HG02970 (cell line): ENCODE results near the gene GAREM1.

Experiments used
- ATAC-seq: cut with Tn5 transposase; IDR thresholded peaks from one replicate; pipeline ENCODE4 v1.9.1; 2021; ENCODE audit warnings: mild to moderate bottlenecking, moderate library complexity, moderate number of reproducible peaks; ENCODE audit not compliant: unreplicated experiment, low FRiP score

Gene GAREM1

DNA sequence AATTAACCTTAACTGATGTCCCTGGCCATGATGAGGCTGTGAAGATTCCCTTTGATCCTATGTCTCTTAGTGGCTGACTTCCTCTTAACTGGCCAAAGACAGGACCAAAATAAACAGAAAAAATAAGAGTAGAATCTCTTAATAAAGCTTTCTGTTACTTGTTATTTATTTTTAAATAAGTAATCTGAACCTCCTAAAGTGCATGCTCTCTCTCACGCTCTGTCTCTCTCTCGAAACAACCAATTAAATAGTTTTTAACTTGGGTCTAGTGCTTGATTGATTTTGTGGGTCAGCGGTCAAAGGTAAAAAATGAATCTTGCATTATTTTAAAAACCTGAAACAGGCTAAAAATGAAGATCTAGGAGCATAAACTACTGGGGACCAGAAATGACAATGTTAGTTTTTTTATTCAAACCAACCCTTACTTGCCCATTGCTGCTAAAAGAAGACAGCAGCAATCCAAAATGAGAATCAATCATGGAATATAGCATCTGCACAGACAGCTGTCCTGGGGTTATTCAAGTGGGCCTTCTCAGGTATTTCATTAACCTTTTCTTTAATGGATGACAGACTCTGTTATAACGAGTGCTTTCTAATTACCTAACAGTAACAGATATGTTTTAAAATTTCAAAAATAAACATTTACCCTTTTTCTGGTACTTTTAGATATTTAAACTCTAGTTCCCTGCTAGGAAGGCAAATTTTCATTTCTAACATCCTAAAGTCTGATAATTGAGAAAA lies 11.2 kb downstream of the GAREM1 start:
- no peak for ATAC-seq

DNA sequence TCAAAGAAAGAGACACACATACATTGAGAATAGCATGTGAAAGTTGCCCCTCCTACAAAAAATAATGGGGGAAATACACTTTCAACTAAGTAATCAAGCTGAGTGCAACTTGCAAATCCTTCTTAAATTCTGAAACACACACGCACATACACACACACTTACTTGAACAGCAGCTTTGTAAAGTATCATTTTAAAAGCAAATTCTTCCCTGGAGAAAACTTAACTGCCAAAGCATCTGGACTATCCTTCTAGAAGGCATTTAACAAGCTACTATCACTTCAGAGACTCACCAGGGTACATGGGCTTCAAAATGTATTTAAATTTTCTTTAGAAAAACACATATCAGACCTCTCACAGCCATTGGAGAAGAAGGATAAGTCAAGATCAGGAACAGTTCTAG lies 15.3 kb downstream of the GAREM1 start:
- ATAC-seq: no peak

GRCh38 chr18:32454593-32454992 lies 16.1 kb downstream of the GAREM1 start:
- no peak for ATAC-seq

DNA sequence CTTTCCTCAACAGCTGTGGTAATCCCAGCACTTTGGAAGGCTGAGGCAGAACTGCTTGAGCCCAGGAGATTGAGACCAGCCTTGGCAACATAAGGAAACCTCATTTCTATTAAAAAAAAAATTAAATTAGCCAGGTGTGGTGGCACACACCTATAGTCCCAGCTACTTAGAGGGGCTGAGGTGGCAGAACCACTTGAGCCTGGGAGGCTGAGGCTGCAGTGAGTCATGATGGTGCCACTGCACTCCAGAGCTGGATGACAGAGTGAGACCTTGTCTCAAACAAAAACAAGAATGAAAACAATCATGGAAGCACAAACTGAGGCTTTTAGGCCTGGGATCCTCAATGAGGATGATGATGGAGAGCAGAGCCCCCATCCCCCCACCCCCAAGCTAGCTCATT lies 19.8 kb downstream of the GAREM1 start:
- ATAC-seq: no peak

DNA sequence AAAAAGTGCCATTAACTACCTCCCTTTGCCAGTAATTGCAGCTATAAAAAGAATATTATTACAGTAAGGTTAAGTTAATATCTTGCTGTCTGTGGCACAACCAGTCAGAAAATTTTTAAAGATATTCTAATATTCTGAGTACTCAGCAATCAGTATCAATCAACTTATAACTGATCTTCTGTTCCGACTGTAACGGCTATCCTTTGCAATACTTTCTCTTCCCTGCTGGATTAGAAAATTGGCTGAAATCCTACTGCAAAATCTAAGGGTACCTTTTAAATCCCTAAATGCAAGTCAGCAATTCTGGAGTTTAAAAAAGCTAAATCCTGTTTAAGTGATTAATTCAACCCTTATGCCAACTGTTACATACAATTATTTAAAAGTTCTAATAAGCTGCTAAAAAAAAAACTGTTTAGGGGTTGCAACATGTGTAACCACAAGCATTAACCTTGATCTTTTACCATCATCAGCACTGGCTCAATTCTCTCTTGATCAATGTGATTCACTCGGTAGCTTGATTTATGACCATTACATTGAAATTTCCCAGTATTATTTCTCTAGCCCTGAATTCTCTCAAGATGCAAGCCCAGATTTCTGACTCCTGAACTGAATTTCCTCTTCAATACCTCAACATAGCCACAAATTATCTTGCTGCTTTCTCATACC lies 20.5 kb downstream of the GAREM1 start:
- ATAC-seq: no peak

- ATAC-seq: no peak
Measured at GRCh38 chr18:32446780-32447179, 23.9 kb downstream of the GAREM1 start.

DNA sequence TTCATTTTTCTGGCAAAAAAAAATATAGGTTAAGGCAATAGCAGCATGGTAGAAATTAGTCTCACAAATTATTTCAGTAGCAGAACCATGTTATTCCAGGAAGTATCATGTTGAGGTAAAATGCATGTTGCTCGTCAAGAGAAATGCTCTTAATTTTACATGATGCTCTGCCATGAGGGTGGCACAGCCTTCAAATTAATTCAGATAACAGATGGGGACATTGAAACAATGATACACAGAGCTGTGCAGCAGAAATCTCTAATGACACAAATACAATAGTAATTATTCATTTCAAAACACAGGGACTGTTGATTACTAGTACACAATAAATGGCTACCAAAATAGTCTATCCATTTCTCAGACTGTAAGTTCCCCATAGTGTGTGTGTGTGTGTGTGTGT lies 24.8 kb downstream of the GAREM1 start:
- no peak for ATAC-seq

- ATAC-seq: no peak
Measured at GRCh38 chr18:32443706-32444215, 26.9 kb downstream of the GAREM1 start.

DNA sequence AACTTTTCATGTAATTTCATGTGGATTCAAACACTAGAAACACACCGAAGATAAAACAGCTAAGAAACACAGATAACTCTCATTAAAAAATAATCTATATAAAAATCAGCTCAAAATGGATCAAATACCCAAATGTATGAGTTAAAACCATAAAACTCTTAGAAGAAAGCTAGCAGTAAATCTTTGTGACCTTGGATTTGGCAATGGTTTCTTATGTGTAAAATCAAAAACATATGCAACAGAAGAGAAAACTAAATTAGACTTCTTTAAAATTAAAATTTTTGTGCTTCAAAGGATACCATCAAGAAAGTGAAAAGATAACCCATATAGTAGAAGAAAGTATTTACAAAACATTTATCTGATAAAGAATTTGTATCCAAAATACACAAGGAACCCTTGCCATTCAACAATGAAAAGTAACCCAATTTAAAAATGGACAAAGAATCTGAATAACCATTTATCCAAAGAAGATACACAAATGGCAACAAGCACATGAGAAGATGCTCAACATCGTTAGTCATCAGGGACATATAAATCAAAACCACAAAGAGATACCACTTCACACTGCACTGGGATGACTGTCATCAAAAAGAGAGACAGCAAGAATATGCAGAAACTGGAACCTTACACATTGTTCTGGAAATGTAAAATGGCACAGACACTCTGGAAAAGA lies 27.5 kb downstream of the GAREM1 start:
- ATAC-seq: no peak

- ATAC-seq: no peak
Measured at GRCh38 chr18:32442575-32442974, 28.1 kb downstream of the GAREM1 start.

GRCh38 chr18:32441533-32441932 lies 29.1 kb downstream of the GAREM1 start:
- ATAC-seq: no peak

- ATAC-seq: no peak
Measured at GRCh38 chr18:32440518-32440917, 30.2 kb downstream of the GAREM1 start.

GRCh38 chr18:32439802-32440201 lies 30.9 kb downstream of the GAREM1 start:
- ATAC-seq: no peak

DNA sequence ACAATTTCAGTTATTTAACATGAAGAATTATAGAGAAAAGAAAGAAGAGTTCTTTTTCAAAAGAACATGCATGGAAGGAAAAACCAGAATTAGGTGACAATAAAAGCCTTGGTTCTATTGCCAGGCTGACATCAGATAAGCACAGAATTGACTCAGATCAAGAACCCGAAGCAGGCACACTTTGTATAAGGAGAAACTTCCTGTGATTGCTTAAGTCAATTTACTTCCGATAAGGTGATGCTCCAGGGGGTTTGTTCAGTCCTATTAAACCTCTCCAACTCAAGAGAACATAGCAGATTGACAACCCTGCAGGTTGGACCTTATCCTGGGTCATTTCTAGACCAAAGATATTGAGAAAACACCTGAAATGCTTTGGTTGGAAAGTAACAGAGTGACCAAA lies 31.4 kb downstream of the GAREM1 start:
- ATAC-seq: no peak

- no peak for ATAC-seq
Measured at GRCh38 chr18:32438173-32438572, 32.5 kb downstream of the GAREM1 start.

DNA sequence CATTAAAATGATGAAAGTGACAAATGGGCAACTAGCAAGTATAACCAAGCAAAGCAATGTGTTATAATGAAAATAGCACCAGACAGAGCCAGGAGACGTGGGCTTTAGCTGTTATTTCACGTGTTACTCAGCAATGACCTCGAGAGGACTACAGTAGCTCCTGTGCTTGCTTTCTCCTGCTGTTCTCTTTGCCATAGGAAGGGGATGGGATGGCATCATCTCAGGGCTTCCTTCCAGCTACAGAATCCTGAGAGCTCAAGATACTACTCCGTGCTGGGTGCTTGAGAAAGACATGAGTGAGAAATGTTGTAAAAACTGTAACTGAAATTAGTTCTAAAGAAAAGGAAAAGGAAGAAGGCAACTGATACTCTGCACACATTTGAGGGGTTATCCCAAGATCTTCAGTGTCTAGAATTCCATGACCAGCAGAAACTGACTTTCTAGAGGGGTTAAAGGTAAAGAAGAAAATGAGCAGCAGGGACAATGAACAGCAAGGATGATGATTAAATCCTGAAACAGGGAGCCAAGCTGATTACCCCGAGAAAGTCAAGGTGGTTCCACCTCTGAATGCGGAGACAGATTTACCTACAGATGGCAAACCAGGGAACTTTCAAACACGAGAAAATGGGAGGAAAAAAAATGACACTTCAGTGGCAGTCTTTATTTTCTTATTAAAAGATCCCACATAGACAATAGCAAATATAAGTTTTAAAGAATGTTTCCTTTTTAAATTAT lies 33.4 kb downstream of the GAREM1 start:
- no peak for ATAC-seq

DNA sequence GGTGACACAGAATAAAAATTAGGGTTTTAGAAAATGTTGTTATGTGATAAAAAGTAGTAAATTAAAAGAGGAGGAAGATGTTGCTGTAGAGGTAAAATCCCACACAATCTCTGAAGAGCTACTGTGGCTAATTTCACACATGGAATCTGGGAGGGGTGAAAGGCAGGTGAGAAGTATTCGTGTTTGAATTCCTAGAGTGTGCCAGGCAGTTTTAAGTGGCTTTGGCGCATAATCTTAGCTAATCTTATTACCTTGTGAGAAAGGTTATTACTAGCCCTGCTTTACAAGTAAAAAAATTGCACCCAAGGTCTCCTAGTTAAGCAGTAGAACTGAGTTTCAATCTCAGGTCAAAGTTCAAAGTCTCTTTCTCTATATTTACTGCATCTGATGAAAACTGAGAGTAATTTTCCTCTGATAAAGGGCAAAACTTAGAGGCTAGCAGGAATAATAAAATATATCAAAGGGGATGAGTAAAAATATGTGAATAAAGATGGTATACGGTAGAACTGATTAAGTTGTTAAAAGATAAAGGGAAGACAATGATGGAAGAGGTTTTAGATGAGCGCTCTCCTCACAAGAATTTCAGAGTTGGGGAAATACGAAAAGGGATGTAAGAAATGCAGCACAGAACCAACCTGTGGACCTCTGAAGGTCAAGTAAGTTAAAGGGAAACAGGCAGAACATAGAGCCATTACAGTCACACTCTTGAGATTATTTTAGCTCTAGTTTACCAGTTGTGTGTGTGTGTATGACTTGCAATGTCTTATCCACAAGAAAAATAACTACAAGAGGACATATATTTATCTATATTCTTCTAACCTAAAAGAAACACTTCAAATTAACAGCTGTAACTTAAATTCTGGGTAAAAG lies 34.8 kb downstream of the GAREM1 start:
- ATAC-seq: no peak

DNA sequence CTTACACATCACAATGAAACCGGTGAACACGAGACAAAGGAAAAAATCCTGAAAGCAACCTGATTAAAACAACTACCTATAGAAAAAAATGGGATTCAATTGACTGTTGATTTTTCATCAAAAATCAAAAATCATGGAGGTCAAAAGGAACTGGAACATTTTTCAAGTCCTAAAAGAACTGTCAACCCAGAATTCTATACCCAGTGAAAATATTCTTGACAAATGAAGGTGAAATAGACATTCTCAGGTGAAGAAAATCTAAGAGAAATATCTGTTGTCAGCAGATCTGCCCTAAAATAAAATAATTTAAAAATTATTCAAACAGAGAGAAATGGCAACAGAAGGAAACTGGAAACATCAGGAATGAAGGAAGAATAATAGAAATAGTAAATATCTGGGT lies 38.9 kb downstream of the GAREM1 start:
- ATAC-seq: no peak

DNA sequence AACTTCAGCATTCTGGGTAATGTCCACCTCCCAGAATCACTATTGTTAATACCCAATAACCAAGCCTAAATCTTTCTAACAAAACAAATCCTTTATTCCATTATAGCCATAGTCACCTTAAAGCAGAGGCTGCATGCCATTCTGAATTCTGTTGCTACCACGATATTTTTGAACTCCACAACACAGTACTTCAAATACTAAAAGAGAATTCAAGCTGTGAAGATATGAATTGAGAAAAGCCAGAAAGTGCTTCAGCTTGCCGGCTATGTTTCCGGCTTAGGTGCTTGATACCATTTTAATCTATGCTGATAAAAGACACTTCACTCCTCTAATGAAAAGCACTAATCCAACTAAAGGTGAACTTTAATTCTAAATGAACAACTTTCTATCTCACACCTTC lies 41.3 kb downstream of the GAREM1 start:
- ATAC-seq: no peak
